ENCODE data around the gene CLSTN2.

CLSTN2 gene

DNA sequence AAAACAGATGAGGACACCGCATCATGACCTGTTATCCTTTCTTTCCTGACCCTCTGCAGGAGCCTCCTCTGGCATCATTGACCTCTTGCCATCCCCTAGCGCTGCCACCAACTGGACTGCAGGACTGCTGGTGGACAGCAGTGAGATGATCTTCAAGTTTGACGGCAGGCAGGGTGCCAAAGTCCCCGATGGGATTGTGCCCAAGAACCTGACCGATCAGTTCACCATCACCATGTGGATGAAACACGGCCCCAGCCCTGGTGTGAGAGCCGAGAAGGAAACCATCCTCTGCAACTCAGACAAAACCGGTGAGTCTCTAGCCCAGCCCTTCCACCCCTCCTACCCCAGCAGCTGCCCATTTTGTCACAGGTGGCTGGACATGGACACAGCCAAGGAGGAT, 524.5 kb downstream of the CLSTN2 start:
- H3K4me3 ChIP-seq (ENCODE audit: low read length): no peak overlapping the region
- H3K9me3 ChIP-seq (replicated peaks; ENCODE audit: insufficient read depth, low read length): no peaks in the 10 kb centered on the region
- no peaks in the 10 kb centered on the region for H3K36me3 ChIP-seq (replicated peaks; ENCODE audit: insufficient read depth, low read length)
- DNase-seq: no peak
- no peaks in the 10 kb centered on the region for H4K20me1 ChIP-seq (ENCODE audit: insufficient read depth, low read length)
- no peak overlapping the region for H2AFZ ChIP-seq (ENCODE audit: low read length)
- H3K27ac ChIP-seq (ENCODE audit: low read length): no peak overlapping the region
- no peaks in the 10 kb centered on the region for H3K9me2 ChIP-seq (replicated peaks; ENCODE audit: insufficient read depth, low read length)
- no peaks in the 10 kb centered on the region for H3K27me3 ChIP-seq (replicated peaks; ENCODE audit: insufficient read depth, low read length)
- no peaks in the 10 kb centered on the region for H3K4me1 ChIP-seq (ENCODE audit: low read length)
- no peaks in the 10 kb centered on the region for H3F3A ChIP-seq (ENCODE audit: insufficient read depth, low read length)
- no peak for TF ChIP-seq EZH2 (optimal IDR thresholded peaks at IDR 0.05; ENCODE audit: low read depth, low read length)
- no peak for TF ChIP-seq EZH2phosphoT487 (IDR thresholded peaks at IDR 0.05; ENCODE audit: low read length)
- TF ChIP-seq CTCF (IDR thresholded peaks at IDR 0.05; ENCODE audit: low read length): no peak
- no peak overlapping the region for H3K4me2 ChIP-seq (ENCODE audit: low read depth, low read length)
- H3K9ac ChIP-seq (ENCODE audit: low read length): no peak overlapping the region
- H3K79me2 ChIP-seq (ENCODE audit: low read length): no peaks in the 10 kb centered on the region

GRCh38 chr3:140461250-140461649, 526.3 kb downstream of the CLSTN2 start:
- DNase-seq: no peak
- Histone ChIP-seq H3K9me2 (replicated peaks; ENCODE audit: insufficient read depth, low read length) (no peaks in the 10 kb centered on the region), H3K36me3 (replicated peaks; ENCODE audit: insufficient read depth, low read length) (no peaks in the 10 kb centered on the region), H3K4me1 (ENCODE audit: low read length) (no peaks in the 10 kb centered on the region), H3K4me2 (ENCODE audit: low read depth, low read length) (no peak overlapping the region), H3K27ac (ENCODE audit: low read length) (no peak overlapping the region), H3K27me3 (replicated peaks; ENCODE audit: insufficient read depth, low read length) (no peaks in the 10 kb centered on the region), H4K20me1 (ENCODE audit: insufficient read depth, low read length) (no peaks in the 10 kb centered on the region), H2AFZ (ENCODE audit: low read length) (no peak overlapping the region), H3K9ac (ENCODE audit: low read length) (no peak overlapping the region), H3K79me2 (ENCODE audit: low read length) (no peaks in the 10 kb centered on the region), H3F3A (ENCODE audit: insufficient read depth, low read length) (no peaks in the 10 kb centered on the region), H3K9me3 (replicated peaks; ENCODE audit: insufficient read depth, low read length) (no peaks in the 10 kb centered on the region), H3K4me3 (ENCODE audit: low read length) (no peak overlapping the region)
- TF ChIP-seq EZH2phosphoT487 (IDR thresholded peaks at IDR 0.05; ENCODE audit: low read length) (no peak), CTCF (IDR thresholded peaks at IDR 0.05; ENCODE audit: low read length) (no peak), EZH2 (optimal IDR thresholded peaks at IDR 0.05; ENCODE audit: low read depth, low read length) (no peak)

DNA sequence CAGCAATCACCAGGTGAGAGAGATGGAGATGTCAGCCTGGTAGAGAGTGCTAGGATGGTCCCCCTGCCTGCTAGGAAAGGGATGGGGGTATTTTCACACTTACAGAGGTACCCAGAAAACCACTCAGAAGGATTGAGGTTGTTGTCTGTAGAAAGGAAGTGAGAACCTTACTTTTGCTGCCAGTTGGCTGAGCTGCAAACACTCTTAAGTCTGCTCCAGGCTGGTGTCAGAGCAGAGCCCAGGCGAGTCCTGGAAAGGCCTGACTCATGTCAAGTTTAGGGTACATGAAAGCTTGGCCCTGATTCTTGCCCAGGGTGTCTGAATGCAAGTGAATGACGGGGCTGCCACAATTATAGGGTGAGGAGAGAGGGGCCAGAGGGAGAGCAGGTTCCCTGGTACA, 528.4 kb downstream of the CLSTN2 start:
- Histone ChIP-seq H3K9ac (ENCODE audit: low read length) (no peak overlapping the region), H3K9me2 (replicated peaks; ENCODE audit: insufficient read depth, low read length) (no peaks in the 10 kb centered on the region), H4K20me1 (ENCODE audit: insufficient read depth, low read length) (no peaks in the 10 kb centered on the region), H2AFZ (ENCODE audit: low read length) (no peak overlapping the region), H3K79me2 (ENCODE audit: low read length) (no peaks in the 10 kb centered on the region), H3F3A (ENCODE audit: insufficient read depth, low read length) (no peaks in the 10 kb centered on the region), H3K4me3 (ENCODE audit: low read length) (no peak overlapping the region), H3K9me3 (replicated peaks; ENCODE audit: insufficient read depth, low read length) (no peaks in the 10 kb centered on the region), H3K27me3 (replicated peaks; ENCODE audit: insufficient read depth, low read length) (no peaks in the 10 kb centered on the region), H3K4me2 (ENCODE audit: low read depth, low read length) (no peak overlapping the region), H3K4me1 (ENCODE audit: low read length) (no peaks in the 10 kb centered on the region), H3K36me3 (replicated peaks; ENCODE audit: insufficient read depth, low read length) (no peaks in the 10 kb centered on the region), H3K27ac (ENCODE audit: low read length) (no peak overlapping the region)
- DNase-seq: no peak
- TF ChIP-seq CTCF (IDR thresholded peaks at IDR 0.05; ENCODE audit: low read length): no peak
- TF ChIP-seq EZH2phosphoT487 (IDR thresholded peaks at IDR 0.05; ENCODE audit: low read length): no peak
- TF ChIP-seq EZH2 (optimal IDR thresholded peaks at IDR 0.05; ENCODE audit: low read depth, low read length): no peak

Measured in MM.1S (cell line).